HEK293 (cell line): ENCODE measurements around the gene CENPN.

ENCODE experiments used
- CTCF ChIA-PET: fragments of 350-600 bp; formaldehyde crosslinking; extraction: SDS; loops from one replicate; lab custom pipeline; 2021; ENCODE audit warnings: antibody characterized with exemption; lab: Yijun Ruan, JAX
- POLR2A ChIA-PET: fragments of 300-600 bp; formaldehyde crosslinking; extraction: SDS; loops from one replicate; lab custom pipeline; 2020; ENCODE audit warnings: antibody characterized with exemption, inconsistent platforms; lab: Yijun Ruan, JAX
- H3K27ac ChIP-seq: fragments of 200-500 bp; sonication (Bioruptor generic); 2 replicates; pipeline ENCODE4 v1.5.1; 2014; ENCODE audit warnings: low read depth, low read length, control low read depth, inconsistent platforms; ENCODE audit errors: extremely low read depth
- H3K36me3 ChIP-seq, 2 experiments: fragments of 200-500 bp in 1 of 2; sonication (Bioruptor generic) in 1 of 2; 1 replicate in 1 of 2; 2 replicates in 1 of 2; pipeline ENCODE4 v1.5.1; 2014 to 2017; ENCODE audit warnings: inconsistent platforms in 2 of 2, low read length in 2 of 2; ENCODE audit not compliant: control insufficient read depth in 2 of 2, insufficient read depth in 1 of 2
- H3K4me1 ChIP-seq: fragments of 200-500 bp; sonication (Bioruptor generic); 2 replicates; pipeline ENCODE4 v1.5.1; 2014; ENCODE audit warnings: mild to moderate bottlenecking, low read length, inconsistent platforms; ENCODE audit not compliant: control insufficient read depth, insufficient read depth
- H3K4me3 ChIP-seq: 2 replicates; pipeline ENCODE4 v1.5.1; 2011; ENCODE audit warnings: low read depth, mild to moderate bottlenecking, control low read depth, low read length, moderate library complexity
- H3K9me3 ChIP-seq: fragments of 200-500 bp; sonication (Bioruptor generic); 2 replicates; pipeline ENCODE4 v1.5.1; 2014; ENCODE audit warnings: low read depth, low read length, inconsistent platforms; ENCODE audit not compliant: control insufficient read depth, insufficient read depth
- BCL11B ChIP-seq: fragments of 450-650 bp; formaldehyde crosslinking; IDR thresholded peaks from 2 replicates; pipeline ENCODE4 v1.5.1; 2016; ENCODE audit warnings: low read depth, missing biosample characterization, missing genetic modification characterization
- BCL6B ChIP-seq: fragments of 450-650 bp; formaldehyde crosslinking; IDR thresholded peaks from 2 replicates; pipeline ENCODE4 v1.5.1; 2017; ENCODE audit warnings: missing biosample characterization, missing genetic modification characterization
- ELK4 ChIP-seq: IDR thresholded peaks from 2 replicates; pipeline ENCODE4 v1.6.1; 2011; ENCODE audit warnings: mild to moderate bottlenecking, low read depth, low read length, borderline replicate concordance
- FEZF1 ChIP-seq: fragments of 450-650 bp; formaldehyde crosslinking; IDR thresholded peaks from 2 replicates; pipeline ENCODE4 v1.5.1; 2016; ENCODE audit warnings: missing biosample characterization, missing genetic modification characterization
- MZF1 ChIP-seq: fragments of 450-650 bp; formaldehyde crosslinking; IDR thresholded peaks from 2 replicates; pipeline ENCODE4 v1.5.1; 2017; ENCODE audit warnings: missing biosample characterization, missing genetic modification characterization, borderline replicate concordance
- TRIM28 ChIP-seq: IDR thresholded peaks from 2 replicates; pipeline ENCODE4 v1.6.1; 2011; ENCODE audit warnings: low read length, control low read depth, borderline replicate concordance
- ZBTB21 ChIP-seq: fragments of 450-650 bp; formaldehyde crosslinking; IDR thresholded peaks from 2 replicates; pipeline ENCODE4 v1.5.1; 2017; ENCODE audit warnings: missing biosample characterization, missing genetic modification characterization
- ZNF184 ChIP-seq: fragments of 450-650 bp; IDR thresholded peaks from 2 replicates; pipeline ENCODE4 v1.5.1; 2018; ENCODE audit warnings: missing biosample characterization, mild to moderate bottlenecking, missing genetic modification characterization
- ZNF221 ChIP-seq: fragments of 450-650 bp; formaldehyde crosslinking; IDR thresholded peaks from 2 replicates; pipeline ENCODE4 v1.5.1; 2017; ENCODE audit warnings: missing biosample characterization, missing genetic modification characterization, borderline replicate concordance
- ZNF292 ChIP-seq: fragments of 450-650 bp; formaldehyde crosslinking; IDR thresholded peaks from 2 replicates; pipeline ENCODE4 v1.5.1; 2016; ENCODE audit warnings: low read depth, missing biosample characterization, missing genetic modification characterization, borderline replicate concordance
- ZNF341 ChIP-seq: fragments of 450-650 bp; formaldehyde crosslinking; IDR thresholded peaks from 2 replicates; pipeline ENCODE4; 2016; ENCODE audit warnings: low read depth, missing biosample characterization, missing genetic modification characterization
- ZNF521 ChIP-seq: fragments of 450-650 bp; formaldehyde crosslinking; IDR thresholded peaks from 2 replicates; pipeline ENCODE4 v1.5.1; 2017; ENCODE audit warnings: missing biosample characterization, mild to moderate bottlenecking, missing genetic modification characterization
- ZNF548 ChIP-seq: fragments of 450-650 bp; formaldehyde crosslinking; IDR thresholded peaks from 2 replicates; pipeline ENCODE4 v1.5.1; 2016; ENCODE audit warnings: missing biosample characterization, missing genetic modification characterization
- ZNF558 ChIP-seq: fragments of 450-650 bp; formaldehyde crosslinking; IDR thresholded peaks from 2 replicates; pipeline ENCODE4 v1.5.1; 2016; ENCODE audit warnings: missing biosample characterization, missing genetic modification characterization
- ZNF777 ChIP-seq: fragments of 450-650 bp; formaldehyde crosslinking; IDR thresholded peaks from 2 replicates; pipeline ENCODE4 v1.5.1; 2017; ENCODE audit warnings: missing biosample characterization, missing genetic modification characterization, borderline replicate concordance
- TF ChIP-seq, protein P1 (sequence below): fragments of 450-650 bp; formaldehyde crosslinking; IDR thresholded peaks from 2 replicates; pipeline ENCODE4 v1.5.1; 2016; ENCODE audit warnings: missing biosample characterization, missing genetic modification characterization
- TF ChIP-seq, protein P2 (sequence below): fragments of 450-650 bp; formaldehyde crosslinking; IDR thresholded peaks from 2 replicates; pipeline ENCODE4 v1.5.1; 2016; ENCODE audit warnings: missing biosample characterization, missing genetic modification characterization
- TF ChIP-seq, protein P3 (sequence below): fragments of 450-650 bp; formaldehyde crosslinking; IDR thresholded peaks from 2 replicates; pipeline ENCODE4 v1.5.1; 2016; ENCODE audit warnings: missing biosample characterization, missing genetic modification characterization

The CENPN gene

GRCh38 chr16:80993834-80994233, 13.2 kb upstream of the CENPN start:
- Histone ChIP-seq H3K9me3 (no peaks in the 10 kb centered on the region), H3K4me1 (peaks cover 6% of the 10 kb centered on the region), H3K27ac (no peak overlapping the region), H3K4me3 (no peak overlapping the region), H3K36me3 (peaks cover 0 to 4% of the 10 kb centered on the region in 2 experiments; a peak in 2 of 3 replicates)
- CTCF ChIA-PET, result interaction anchor here (1.4 to 1.8 kb wide), 4 partner anchors 10 to 42 kb away, joined by 3 to 13 read pairs (median 4); partner anchors contain the start of gene ATMIN
- TF ChIP-seq FEZF1 (no peak), ZNF221 (tag by site-specific recombination) (no peak), ZNF184 (tag by site-specific recombination) (no peak), BCL11B (tag by site-specific recombination) (no peak), ZNF548 (tag by site-specific recombination) (no peak)
- TF ChIP-seq, protein P1, sequence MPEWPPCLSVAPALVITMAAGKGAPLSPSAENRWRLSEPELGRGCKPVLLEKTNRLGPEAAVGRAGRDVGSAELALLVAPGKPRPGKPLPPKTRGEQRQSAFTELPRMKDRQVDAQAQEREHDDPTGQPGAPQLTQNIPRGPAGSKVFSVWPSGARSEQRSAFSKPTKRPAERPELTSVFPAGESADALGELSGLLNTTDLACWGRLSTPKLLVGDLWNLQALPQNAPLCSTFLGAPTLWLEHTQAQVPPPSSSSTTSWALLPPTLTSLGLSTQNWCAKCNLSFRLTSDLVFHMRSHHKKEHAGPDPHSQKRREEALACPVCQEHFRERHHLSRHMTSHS (tag by site-specific recombination), result no peak
- POLR2A ChIA-PET, result interaction anchor here (1.4 kb wide), 1 partner anchor 13 kb away, joined by 3 read pairs; the partner anchor contains the start of genes CENPN and CMC2

DNA sequence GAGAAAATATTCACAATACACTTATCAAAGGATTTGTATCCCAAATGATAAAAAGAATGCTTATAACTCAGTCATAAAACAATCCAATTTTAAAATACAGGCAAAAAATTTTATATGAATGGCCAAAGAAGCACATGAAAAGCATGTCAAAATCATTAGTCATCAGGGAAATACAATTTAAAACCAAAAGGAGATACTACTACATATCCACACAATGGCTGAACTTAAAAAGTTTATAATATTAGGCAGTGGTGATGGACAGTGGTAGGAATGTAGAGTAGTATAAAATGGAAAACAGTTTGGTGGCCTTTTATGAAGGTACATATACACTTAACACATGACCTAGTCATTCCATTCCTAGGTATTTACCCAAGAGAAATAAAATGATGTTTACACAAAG, 12.6 kb upstream of the CENPN start:
- CTCF ChIA-PET, result interaction anchor here (1.0 to 1.8 kb wide), 3 partner anchors 10 to 41 kb away, joined by 3 to 5 read pairs (median 3); partner anchors contain the start of gene ATMIN
- Histone ChIP-seq H3K27ac (no peak overlapping the region), H3K4me3 (no peak overlapping the region), H3K9me3 (no peaks in the 10 kb centered on the region)
- TF ChIP-seq, protein P2, sequence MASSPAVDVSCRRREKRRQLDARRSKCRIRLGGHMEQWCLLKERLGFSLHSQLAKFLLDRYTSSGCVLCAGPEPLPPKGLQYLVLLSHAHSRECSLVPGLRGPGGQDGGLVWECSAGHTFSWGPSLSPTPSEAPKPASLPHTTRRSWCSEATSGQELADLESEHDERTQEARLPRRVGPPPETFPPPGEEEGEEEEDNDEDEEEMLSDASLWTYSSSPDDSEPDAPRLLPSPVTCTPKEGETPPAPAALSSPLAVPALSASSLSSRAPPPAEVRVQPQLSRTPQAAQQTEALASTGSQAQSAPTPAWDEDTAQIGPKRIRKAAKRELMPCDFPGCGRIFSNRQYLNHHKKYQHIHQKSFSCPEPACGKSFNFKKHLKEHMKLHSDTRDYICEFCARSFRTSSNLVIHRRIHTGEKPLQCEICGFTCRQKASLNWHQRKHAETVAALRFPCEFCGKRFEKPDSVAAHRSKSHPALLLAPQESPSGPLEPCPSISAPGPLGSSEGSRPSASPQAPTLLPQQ, result no peak
- TF ChIP-seq ZNF558 (tag by site-specific recombination) (no peak), ZNF777 (tag by site-specific recombination) (no peak), MZF1 (tag by site-specific recombination) (no peak), BCL6B (tag by site-specific recombination) (no peak), ZNF341 (tag by site-specific recombination) (no peak), ZNF521 (no peak), ZNF292 (tag by site-specific recombination) (no peak), ZBTB21 (tag by site-specific recombination) (no peak), ELK4 (no peak), TRIM28 (no peak)
- TF ChIP-seq, protein P3, sequence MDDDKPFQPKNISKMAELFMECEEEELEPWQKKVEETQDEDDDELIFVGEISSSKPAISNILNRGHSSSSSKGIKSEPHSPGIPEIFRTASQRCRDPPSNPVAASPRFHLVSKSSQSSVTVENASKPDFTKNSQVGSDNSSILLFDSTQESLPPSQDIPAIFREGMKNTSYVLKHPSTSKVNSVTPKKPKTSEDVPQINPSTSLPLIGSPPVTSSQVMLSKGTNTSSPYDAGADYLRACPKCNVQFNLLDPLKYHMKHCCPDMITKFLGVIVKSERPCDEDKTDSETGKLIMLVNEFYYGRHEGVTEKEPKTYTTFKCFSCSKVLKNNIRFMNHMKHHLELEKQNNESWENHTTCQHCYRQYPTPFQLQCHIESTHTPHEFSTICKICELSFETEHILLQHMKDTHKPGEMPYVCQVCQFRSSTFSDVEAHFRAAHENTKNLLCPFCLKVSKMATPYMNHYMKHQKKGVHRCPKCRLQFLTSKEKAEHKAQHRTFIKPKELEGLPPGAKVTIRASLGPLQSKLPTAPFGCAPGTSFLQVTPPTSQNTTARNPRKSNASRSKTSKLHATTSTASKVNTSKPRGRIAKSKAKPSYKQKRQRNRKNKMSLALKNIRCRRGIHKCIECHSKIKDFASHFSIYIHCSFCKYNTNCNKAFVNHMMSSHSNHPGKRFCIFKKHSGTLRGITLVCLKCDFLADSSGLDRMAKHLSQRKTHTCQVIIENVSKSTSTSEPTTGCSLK, result no peak
- TF ChIP-seq, all 188 proteins: peak for 0
- POLR2A ChIA-PET, result no interaction called here
- Histone ChIP-seq H3K4me1 (peaks cover 6% of the 10 kb centered on the region), H3K36me3 (peaks cover 0 to 4% of the 10 kb centered on the region in 2 experiments; a peak in 2 of 3 replicates)
